ENCODE results near the gene ZNF687.

The ZNF687 gene

GRCh38 chr1:151282883-151283725 is 1.0 kb downstream of the ZNF687 start:
- DNase-seq (ENCODE audit: low spot score), result peak; percentile 18

GRCh38 chr1:151284013-151284577 is 2.0 kb downstream of the ZNF687 start:
- DNase-seq (ENCODE audit: low spot score), result no peak

- no peak for DNase-seq (ENCODE audit: low spot score)
Observed at GRCh38 chr1:151286619-151287340, 4.7 kb downstream of the ZNF687 start.

- no peak for DNase-seq (ENCODE audit: low spot score)
Observed at GRCh38 chr1:151287341-151287699, 5.2 kb downstream of the ZNF687 start.

GRCh38 chr1:151287767-151288500 is 5.8 kb downstream of the ZNF687 start:
- no peak for DNase-seq (ENCODE audit: low spot score)

GRCh38 chr1:151288502-151288901 is 6.4 kb downstream of the ZNF687 start:
- no peak for DNase-seq (ENCODE audit: low spot score)

- DNase-seq (ENCODE audit: low spot score), result no peak
Observed at GRCh38 chr1:151289080-151289935, 7.2 kb downstream of the ZNF687 start.

- no peak for DNase-seq (ENCODE audit: low spot score)
Observed at GRCh38 chr1:151289991-151290708, 8.1 kb downstream of the ZNF687 start.

GRCh38 chr1:151290709-151291303 is 8.7 kb downstream of the ZNF687 start:
- DNase-seq (ENCODE audit: low spot score), result no peak

- DNase-seq (ENCODE audit: low spot score), result no peak
Observed at GRCh38 chr1:151292207-151293030, 10.3 kb downstream of the ZNF687 start.

- no peak for DNase-seq (ENCODE audit: low spot score)
Observed at GRCh38 chr1:151293093-151293492, 11.0 kb downstream of the ZNF687 start.

GRCh38 chr1:151294742-151295462 is 12.8 kb downstream of the ZNF687 start:
- no peak for DNase-seq (ENCODE audit: low spot score)

- DNase-seq (ENCODE audit: low spot score), result no peak
Observed at GRCh38 chr1:151309811-151310323, 27.8 kb downstream of the ZNF687 start.

GRCh38 chr1:151311011-151311410 is 28.9 kb downstream of the ZNF687 start:
- no peak for DNase-seq (ENCODE audit: low spot score)

GRCh38 chr1:151311589-151312331 is 29.7 kb downstream of the ZNF687 start:
- peak; percentile 98 for DNase-seq (ENCODE audit: low spot score)

- DNase-seq (ENCODE audit: low spot score), result no peak
Observed at GRCh38 chr1:151312411-151312810, 30.3 kb downstream of the ZNF687 start.

GRCh38 chr1:151312826-151313225 is 30.7 kb downstream of the ZNF687 start:
- DNase-seq (ENCODE audit: low spot score), result no peak

GRCh38 chr1:151313501-151313900 is 31.4 kb downstream of the ZNF687 start:
- no peak for DNase-seq (ENCODE audit: low spot score)

Measured in AG08395 (cell line).